IPS DF 6.9 (cell line): Measurements from ENCODE around the gene ARNT2.

Source experiments
- DNase-seq: peaks from one replicate; pipeline ENCODE4 v3.0.0-alpha.2; 2013; ENCODE audit warnings: low read depth, low spot score
- H3K27ac ChIP-seq: one replicate; pipeline ENCODE4 v1.5.1; 2013; ENCODE audit warnings: low read length, control low read depth
- H3K27me3 ChIP-seq: 2 replicates; pipeline ENCODE4 v1.6.1; 2013; ENCODE audit warnings: mild to moderate bottlenecking, low read length; ENCODE audit not compliant: control insufficient read depth, insufficient read depth
- H3K36me3 ChIP-seq: 2 replicates; pipeline ENCODE4 v1.6.1; 2013; ENCODE audit warnings: low read length; ENCODE audit not compliant: control insufficient read depth, insufficient read depth
- H3K4me1 ChIP-seq: 2 replicates; pipeline ENCODE4 v1.6.1; 2013; ENCODE audit warnings: low read length; ENCODE audit not compliant: control insufficient read depth, insufficient read depth
- H3K4me3 ChIP-seq: 2 replicates; pipeline ENCODE4 v1.5.1; 2013; ENCODE audit warnings: mild to moderate bottlenecking, low read length
- H3K9me3 ChIP-seq: 2 replicates; pipeline ENCODE4 v1.6.1; 2013; ENCODE audit warnings: low read length, inconsistent platforms; ENCODE audit not compliant: control insufficient read depth, insufficient read depth
- WGBS: extraction: QIAGEN DNeasy Blood & Tissue Kit; methylation state at CpG from one replicate; pipeline ENCODE4 v1.1.7; 2013; ENCODE audit warnings: mixed read lengths, missing lambda C conversion rate; ENCODE audit not compliant: insufficient read length, insufficient coverage; 5-methylcytosine and 5-hydroxymethylcytosine counted together

Gene ARNT2

DNA sequence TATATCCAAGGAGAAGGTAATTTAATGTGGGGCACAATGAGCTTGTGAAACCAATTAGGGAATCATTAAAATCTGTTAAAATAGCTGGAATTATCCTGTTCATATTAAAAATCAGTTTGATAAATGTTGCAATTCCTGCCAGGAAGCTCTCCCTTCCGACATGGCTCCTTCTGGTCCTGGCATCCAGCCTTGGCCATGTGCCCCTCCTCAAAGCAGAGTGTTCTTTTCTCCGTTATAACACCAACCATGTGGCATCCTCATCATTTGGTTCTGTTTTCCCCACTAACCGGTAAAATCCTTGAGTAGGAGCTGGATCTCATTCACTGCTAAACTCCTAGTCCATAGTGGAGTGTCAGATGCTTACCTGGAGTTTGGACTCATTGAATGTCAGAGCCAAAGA lies 127.2 kb downstream of the ARNT2 start:
- H3K4me3 ChIP-seq, result no peak overlapping the region
- no peak for DNase-seq
- no peaks in the 10 kb centered on the region for H3K9me3 ChIP-seq
- H3K4me1 ChIP-seq, result no peaks in the 10 kb centered on the region
- no CpG with 5 or more reads among the region's 3 CpGs for WGBS
- no peaks in the 10 kb centered on the region for H3K27me3 ChIP-seq
- no peak overlapping the region for H3K27ac ChIP-seq
- no peaks in the 10 kb centered on the region for H3K36me3 ChIP-seq

DNA sequence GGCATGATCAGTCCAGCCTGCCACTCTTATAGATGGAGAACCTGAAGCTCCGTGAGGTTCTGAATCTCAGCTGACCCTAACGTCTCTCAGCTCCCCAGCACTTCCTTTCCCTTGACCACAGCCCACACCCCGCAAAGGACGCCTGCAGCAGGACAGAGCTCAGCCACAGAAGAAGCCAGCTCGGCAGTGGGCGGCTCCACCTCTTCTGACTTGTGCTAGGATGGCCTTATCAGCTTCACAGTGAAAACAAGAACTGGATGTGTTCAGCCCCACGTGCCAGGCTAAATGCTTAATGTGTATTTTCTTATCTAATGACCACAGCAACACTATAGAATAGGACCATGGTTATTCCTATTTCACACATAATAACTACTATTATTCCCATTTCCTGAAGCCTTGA lies 127.6 kb downstream of the ARNT2 start:
- H3K4me3 ChIP-seq, result no peak overlapping the region
- H3K9me3 ChIP-seq, result no peaks in the 10 kb centered on the region
- no peaks in the 10 kb centered on the region for H3K4me1 ChIP-seq
- WGBS, result no CpG with 5 or more reads among the region's 7 CpGs
- H3K27me3 ChIP-seq, result no peaks in the 10 kb centered on the region
- H3K27ac ChIP-seq, result no peak overlapping the region
- no peak for DNase-seq
- H3K36me3 ChIP-seq, result no peaks in the 10 kb centered on the region

DNA sequence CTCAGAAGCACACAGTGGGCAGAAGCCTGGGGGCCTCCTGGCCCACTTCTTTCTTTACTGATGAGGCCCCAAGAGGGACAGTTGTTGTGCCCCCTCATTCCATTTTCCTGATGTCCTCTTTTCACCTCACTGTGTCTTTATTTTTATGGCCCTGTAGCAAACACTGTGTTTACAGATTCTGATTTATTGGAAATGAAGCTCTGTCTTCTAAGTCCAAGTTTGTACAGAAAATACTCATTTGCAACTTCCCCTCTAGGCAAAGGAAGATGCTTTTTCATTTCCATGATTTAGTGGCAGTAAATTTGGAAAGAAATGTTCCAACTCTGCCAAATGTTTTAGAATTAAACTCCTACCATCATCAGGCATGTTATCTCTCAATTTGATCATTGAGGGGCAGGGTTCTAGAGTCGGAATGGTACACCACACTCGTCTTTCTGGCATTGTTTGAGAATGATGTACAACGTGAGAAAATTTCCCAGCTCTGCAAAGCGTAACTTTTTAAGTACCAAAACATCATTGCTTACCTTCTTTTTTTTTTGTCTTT lies 129.7 kb downstream of the ARNT2 start:
- H3K27me3 ChIP-seq, result no peaks in the 10 kb centered on the region
- WGBS, result no CpG with 5 or more reads among the region's 4 CpGs

DNA sequence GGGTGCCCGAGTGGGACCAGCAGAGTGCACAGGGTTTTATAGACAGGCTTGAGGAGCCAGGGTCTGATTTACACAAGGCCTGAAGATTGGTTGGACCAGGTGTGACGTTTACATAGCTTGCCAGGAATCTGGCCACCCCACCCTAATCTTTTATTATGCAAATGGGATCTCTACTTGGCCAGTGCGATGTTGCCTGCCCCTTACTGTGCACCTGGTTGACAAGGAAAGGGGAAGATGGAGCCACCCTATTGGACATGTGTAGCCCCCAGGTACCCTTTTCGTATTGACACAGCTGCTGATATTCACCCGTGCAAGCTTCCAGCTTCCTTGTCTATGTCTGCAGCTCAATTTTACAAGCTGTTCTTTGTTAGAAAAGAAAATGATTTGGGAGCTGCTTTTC lies 132.0 kb downstream of the ARNT2 start:
- no CpG with 5 or more reads among the region's 5 CpGs for WGBS
- H3K27me3 ChIP-seq, result no peaks in the 10 kb centered on the region

More for the DNA sequence above, 129.7 kb downstream of the ARNT2 start:
- Histone ChIP-seq H3K9me3 (no peaks in the 10 kb centered on the region), H3K36me3 (no peaks in the 10 kb centered on the region), H3K4me3 (no peak overlapping the region), H3K27ac (no peak overlapping the region), H3K4me1 (no peaks in the 10 kb centered on the region)
- DNase-seq, result no peak

DNA sequence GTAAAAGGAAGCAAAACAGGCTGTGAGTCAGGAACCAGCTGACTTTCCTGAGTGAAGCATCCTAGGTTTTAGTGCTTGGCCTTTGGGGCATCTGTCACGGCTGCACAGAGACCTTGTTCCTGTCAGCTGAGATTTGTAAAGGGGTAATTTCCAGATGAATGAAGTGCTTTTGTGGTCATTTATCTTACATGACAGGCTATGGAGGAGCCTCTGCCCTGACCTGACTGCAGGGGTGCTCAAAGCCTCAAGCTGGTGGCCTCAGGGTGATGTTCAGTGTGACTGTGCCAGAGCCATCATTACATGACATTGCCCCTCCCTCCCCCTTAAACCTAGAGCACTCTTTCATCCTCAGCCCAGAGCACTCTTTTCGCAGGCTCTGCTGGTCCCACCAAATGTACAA lies 132.5 kb downstream of the ARNT2 start:
- H3K4me1 ChIP-seq, result no peaks in the 10 kb centered on the region
- WGBS, result no CpG with 5 or more reads among the region's 2 CpGs
- H3K27ac ChIP-seq, result no peak overlapping the region
- no peaks in the 10 kb centered on the region for H3K27me3 ChIP-seq
- DNase-seq, result no peak
- H3K9me3 ChIP-seq, result no peaks in the 10 kb centered on the region
- H3K36me3 ChIP-seq, result no peaks in the 10 kb centered on the region
- H3K4me3 ChIP-seq, result no peak overlapping the region

More for the DNA sequence above, 132.0 kb downstream of the ARNT2 start:
- H3K9me3 ChIP-seq, result no peaks in the 10 kb centered on the region
- H3K36me3 ChIP-seq, result no peaks in the 10 kb centered on the region
- no peak overlapping the region for H3K4me3 ChIP-seq
- no peaks in the 10 kb centered on the region for H3K4me1 ChIP-seq
- H3K27ac ChIP-seq, result no peak overlapping the region
- DNase-seq, result peak; percentile 9

DNA sequence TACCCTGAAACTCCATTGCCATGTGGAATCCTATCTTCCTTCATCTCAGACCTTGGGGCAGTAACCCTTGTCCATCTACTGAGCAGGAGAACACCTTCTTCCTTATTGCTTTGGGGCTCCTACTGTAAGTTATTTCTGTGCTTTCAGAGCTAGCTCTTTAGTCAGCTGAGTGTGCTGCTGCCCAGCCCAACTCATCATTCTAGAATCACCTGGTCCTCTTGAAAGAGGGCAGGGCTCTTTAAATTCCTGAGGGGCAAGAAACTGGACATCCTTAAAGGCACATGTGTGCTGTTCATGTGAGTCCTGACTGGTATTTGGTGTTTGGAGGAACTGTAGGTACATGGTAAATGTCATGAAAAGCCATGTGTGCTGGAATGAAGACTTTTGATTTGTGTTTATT lies 140.9 kb downstream of the ARNT2 start:
- no peaks in the 10 kb centered on the region for H3K9me3 ChIP-seq
- no peak overlapping the region for H3K4me3 ChIP-seq
- no peaks in the 10 kb centered on the region for H3K36me3 ChIP-seq
- H3K27ac ChIP-seq, result no peak overlapping the region
- no peaks in the 10 kb centered on the region for H3K27me3 ChIP-seq
- no peaks in the 10 kb centered on the region for H3K4me1 ChIP-seq
- no peak for DNase-seq

DNA sequence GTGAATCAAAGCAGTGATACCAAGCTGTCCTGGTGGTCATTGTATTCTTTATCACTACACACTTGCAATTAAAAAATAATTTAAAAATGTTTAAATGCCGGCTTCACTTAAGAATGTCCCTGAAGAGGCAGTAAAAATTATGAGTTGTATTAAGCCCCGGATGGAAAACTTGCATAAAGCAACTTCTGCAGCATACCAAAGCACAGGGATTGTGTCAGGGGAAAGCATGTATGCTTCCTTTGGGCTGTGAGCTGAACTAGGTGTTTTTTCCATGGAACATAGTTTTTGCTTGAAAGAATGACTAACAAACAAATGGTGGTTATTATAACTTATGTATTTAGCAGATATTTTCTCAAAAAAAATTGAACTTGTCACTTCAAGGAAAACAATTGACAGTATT lies 143.1 kb downstream of the ARNT2 start:
- Histone ChIP-seq H3K4me1 (no peaks in the 10 kb centered on the region), H3K9me3 (no peaks in the 10 kb centered on the region), H3K27ac (no peak overlapping the region), H3K4me3 (no peak overlapping the region), H3K27me3 (no peaks in the 10 kb centered on the region), H3K36me3 (no peaks in the 10 kb centered on the region)
- no peak for DNase-seq
- WGBS, result no CpG with 5 or more reads among the region's 2 CpGs

DNA sequence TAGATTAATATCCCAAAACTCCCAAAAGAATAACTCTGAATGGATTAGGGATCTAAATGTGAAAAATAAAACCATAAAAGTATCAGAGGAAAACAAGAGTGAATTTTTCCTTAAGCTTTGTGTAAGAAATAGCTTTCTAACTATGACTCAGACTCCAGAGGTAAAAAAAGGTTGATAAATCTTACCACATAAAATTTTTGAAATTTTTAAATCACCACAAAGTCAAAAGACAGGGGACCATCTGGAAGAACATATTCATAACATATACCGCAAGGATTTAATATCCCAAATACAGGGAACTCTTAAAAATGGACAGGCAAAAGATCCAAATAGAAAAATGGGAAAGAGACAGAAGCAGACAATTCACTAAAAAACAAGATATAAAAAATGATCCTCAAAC lies 145.0 kb downstream of the ARNT2 start:
- no peaks in the 10 kb centered on the region for H3K9me3 ChIP-seq
- no peaks in the 10 kb centered on the region for H3K4me1 ChIP-seq
- no peak for DNase-seq
- H3K36me3 ChIP-seq, result no peaks in the 10 kb centered on the region
- WGBS, result no CpG with 5 or more reads among the region's 1 CpG
- no peak overlapping the region for H3K4me3 ChIP-seq
- H3K27me3 ChIP-seq, result no peaks in the 10 kb centered on the region
- no peak overlapping the region for H3K27ac ChIP-seq

DNA sequence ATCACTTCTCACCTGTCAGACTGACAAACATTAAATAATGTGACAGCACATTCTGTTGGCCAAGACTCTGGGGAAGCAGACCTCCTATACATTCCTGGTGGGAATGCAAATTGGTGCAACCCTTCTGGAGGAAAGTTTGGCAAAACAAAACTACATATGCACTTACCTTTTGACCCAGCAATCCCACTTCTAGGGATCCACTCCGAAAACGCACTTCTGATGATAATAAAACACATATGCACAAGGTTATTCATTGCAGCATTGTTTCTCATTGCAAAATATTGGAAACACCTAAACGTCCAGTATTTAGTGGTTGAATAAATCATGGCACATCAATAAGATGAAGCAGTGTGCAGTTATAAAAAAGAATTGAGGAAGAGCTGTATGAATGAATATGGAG lies 145.5 kb downstream of the ARNT2 start:
- WGBS, result no CpG with 5 or more reads among the region's 3 CpGs
- H3K36me3 ChIP-seq, result no peaks in the 10 kb centered on the region
- no peaks in the 10 kb centered on the region for H3K4me1 ChIP-seq
- DNase-seq, result no peak
- no peaks in the 10 kb centered on the region for H3K9me3 ChIP-seq
- no peak overlapping the region for H3K27ac ChIP-seq
- no peak overlapping the region for H3K4me3 ChIP-seq
- H3K27me3 ChIP-seq, result no peaks in the 10 kb centered on the region

DNA sequence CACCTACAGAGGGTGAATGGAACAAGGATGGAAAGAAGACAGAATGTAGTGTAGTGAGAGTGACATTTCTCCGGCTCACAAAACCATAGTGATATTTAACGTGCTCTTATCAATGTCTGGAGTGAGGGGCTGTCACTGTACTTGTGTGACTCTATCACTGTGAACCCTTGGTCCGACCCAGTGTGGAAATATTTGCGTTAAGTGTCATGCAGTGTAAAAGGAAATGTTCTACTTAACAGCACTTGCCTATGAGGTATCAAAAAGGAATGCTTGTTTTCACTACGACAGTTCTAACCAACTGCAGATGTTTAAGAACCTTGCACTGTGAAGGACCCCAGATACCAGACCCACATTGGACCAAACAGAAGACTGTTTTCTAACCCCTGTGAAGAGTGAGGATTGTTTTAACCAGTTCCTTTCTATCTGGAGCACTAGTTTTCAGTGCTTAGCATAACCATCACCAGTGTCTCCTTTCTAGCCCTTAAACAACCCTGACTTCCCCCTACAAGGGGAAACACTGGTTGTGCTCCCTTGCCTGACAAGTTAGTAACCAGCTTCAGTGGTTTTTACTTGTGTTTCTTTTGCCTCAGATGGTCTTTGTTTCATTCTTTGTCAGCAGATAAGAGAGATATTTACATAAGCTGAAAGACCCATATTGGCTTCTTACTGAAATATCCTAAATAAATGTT lies 146.2 kb downstream of the ARNT2 start:
- no peaks in the 10 kb centered on the region for H3K27me3 ChIP-seq
- no peak for DNase-seq
- no CpG with 5 or more reads among the region's 5 CpGs for WGBS

DNA sequence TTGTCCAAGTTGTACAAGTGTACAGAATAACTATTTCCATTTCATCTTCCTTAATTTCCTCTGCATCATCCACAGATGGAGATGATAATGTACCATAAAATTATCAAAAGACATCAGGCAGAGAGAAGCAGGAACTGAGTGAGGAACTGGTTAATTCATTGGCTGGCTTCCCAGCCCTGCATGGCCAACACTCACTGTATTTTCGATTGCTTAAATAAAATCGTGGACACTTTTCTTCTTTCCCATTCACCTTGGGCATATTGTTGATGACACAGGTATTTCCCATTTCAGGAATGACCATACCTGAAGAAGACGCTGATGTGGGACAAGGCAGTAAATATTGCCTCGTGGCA lies 146.7 kb downstream of the ARNT2 start:
- Histone ChIP-seq H3K4me1 (no peaks in the 10 kb centered on the region), H3K4me3 (no peak overlapping the region), H3K9me3 (no peaks in the 10 kb centered on the region), H3K36me3 (no peaks in the 10 kb centered on the region), H3K27ac (no peak overlapping the region), H3K27me3 (no peaks in the 10 kb centered on the region)
- no CpG with 5 or more reads among the region's 4 CpGs for WGBS
- no peak for DNase-seq

More for the DNA sequence above, 146.2 kb downstream of the ARNT2 start:
- H3K4me1 ChIP-seq, result no peaks in the 10 kb centered on the region
- H3K27ac ChIP-seq, result no peak overlapping the region
- H3K4me3 ChIP-seq, result no peak overlapping the region
- H3K9me3 ChIP-seq, result no peaks in the 10 kb centered on the region
- H3K36me3 ChIP-seq, result no peaks in the 10 kb centered on the region
